Anterior cingulate cortex (tissue), 58 donors: ENCODE measurements around the gene CAST.
"Not testable (repeated sequence)": the region's sequence is repeated elsewhere in the genome, so short reads cannot be mapped to it uniquely, and the experiment has no call there.

Source experiments
- DNase-seq, 58 donors: peaks; one replicate each; lab custom pipeline; 2025; lab: John Stamatoyannopoulos, UW

The CAST gene

GRCh38 chr5:96768708-96769251 is 106.6 kb downstream of the CAST start:
- no peak for DNase-seq

GRCh38 chr5:96771395-96771794 is 109.2 kb downstream of the CAST start:
- no peak for DNase-seq

GRCh38 chr5:96772111-96772510 is 109.9 kb downstream of the CAST start:
- DNase-seq = no peak

GRCh38 chr5:96772542-96772941 is 110.4 kb downstream of the CAST start:
- no peak for DNase-seq

DNA sequence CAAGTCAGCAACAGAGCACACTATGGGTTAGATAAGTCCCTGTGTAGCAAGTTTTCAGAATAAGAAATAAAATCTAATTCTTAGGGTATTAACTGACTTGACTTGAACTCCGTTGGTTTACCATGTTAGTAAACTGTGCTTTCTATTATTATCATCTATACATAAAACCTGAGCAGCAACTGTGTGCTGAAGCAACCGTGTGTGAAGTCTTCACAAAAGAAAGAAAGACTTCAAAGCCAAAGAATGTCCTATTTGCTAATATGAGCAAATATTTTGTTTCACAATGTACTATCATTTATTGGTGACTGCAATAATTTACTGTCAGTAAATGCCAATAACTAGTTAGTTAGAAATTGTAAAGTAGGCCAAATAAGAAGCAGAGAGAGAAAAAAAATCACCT is 112.9 kb downstream of the CAST start:
- no peak for DNase-seq

GRCh38 chr5:96775689-96776088 is 113.5 kb downstream of the CAST start:
- DNase-seq = peak in 1 of 58 donors; percentile 4

DNA sequence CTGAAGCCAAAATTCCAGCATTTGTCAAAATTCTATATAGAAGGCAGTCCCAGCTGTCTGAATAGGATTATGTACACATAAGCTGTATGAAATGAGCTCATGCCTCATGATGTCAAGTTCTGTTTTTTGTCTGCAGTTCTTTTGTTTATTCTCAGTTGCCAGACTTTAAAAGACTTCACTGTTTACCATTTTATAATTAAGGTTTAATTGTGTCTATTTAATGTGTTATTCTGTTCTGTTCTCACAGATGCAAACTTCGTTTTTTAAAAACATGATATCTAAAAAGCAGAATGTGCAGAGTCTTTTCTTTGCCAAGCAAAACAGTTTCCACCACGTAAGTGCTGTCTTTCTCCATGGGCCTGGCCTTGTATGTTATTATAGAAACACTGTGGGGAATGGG is 114.4 kb downstream of the CAST start:
- DNase-seq = no peak

DNA sequence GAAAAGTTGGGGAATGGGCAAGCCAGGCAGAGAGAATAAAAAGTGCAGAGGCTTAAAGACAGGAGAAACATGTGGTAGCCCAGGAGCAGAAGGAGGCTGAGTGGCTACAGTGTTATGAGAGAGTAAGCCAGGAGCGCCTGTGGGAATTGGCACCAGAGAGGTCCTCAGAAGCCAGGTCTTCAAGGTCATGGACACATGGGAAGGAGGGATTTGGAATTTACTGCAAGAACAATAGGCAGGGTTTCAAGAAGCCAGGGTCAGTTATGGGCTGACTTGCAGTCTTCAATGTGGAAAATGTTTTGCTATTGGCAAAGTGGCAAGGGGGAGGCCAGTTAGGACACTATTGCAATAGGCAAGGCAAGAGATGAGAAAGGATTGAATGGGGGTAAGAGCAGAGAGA is 116.2 kb downstream of the CAST start:
- no peak for DNase-seq

DNA sequence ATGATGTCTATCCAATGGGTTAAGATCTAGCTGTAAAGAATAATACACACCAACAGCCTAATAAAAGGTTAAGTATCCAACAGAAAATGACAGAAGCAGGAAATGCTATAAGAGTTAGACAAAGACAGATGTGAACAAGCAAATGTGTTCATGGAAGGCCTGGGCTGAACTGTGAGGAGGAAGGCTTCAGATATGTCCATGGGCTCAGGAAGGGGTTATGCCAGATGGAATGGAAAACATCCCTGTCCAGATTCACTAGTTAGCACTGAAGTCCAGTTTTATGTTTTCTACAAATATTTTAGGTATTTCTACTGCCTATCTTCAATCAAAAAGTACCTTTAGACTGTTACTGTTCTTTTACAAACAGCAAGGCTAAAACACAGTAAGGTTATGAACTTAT is 118.5 kb downstream of the CAST start:
- no peak for DNase-seq

DNA sequence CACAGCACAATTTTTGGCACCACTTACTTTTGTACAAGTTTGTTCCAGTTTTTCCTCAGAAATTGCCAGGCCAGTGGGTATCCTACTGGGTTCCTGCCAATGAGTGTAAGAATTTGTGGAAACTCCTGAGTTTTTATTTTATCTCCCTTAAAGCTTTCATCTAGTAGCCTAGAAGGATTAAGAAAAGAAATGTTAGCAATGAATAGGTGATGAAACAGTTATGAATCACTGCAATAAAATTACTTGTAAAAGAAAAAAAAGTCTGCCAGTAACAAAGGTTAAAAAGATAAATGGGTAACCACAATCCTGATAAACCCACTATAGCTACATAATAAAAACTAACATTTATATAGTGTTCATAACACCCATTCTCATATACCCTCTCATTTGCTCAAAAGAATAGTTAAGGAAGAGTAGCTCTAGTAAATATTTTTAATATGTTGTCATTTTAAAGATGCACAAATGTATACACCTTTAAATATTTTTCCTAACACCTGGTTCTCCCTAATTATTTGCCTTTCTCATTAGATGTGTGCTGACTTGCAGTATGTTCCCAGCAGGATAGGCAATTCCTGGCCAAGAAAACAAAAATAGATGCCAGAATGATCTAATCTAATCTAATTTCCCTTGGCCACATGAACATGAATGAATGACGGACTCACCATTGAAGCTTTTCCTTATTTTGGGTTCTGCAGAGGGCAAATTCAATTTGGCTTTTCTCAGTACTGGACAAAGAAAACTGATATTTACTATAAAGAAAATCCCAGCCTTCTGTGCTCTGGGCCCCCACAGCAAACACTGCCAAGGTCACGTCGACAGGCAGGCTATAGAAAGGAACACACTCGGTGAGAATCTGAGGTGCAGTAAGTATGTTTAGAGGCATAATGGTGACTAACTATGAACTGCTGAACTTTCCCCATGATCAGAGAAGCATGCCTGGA is 119.1 kb downstream of the CAST start:
- no peak for DNase-seq

- no peak for DNase-seq
Observed at GRCh38 chr5:96783326-96783725, 121.2 kb downstream of the CAST start.

- no peak for DNase-seq
Observed at GRCh38 chr5:96785326-96786109, 123.3 kb downstream of the CAST start.

DNA sequence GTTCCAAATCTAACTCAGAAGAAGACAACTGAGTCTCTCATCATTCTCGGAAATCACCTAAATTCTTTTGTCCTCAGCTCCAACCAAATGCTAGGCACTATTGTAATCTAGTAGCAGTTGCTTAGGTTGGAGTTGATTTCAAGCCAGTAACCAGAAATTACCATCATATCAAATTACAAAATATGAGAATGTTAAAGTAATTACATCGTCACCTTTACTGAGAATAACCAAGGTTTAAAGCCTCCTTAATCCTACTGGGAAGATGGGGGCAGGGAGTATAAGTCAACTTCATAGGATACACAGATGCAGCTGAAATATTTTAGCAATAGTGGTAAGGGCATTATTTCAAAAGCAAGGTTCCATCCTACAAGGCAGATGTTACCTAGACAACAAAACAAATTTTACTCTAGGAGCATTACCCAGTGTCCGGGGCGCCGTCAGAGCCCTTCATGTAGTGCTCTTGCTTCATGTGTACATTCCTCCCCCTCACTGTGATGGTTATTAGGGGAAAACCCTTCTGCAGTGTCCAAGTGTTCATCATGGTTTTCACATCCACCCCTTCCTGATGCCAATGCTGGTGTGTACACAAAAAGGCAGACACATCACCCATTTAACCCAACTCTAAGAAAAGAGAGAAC is 126.1 kb downstream of the CAST start:
- DNase-seq = no peak

- DNase-seq = no peak
Observed at GRCh38 chr5:96789794-96790330, 127.7 kb downstream of the CAST start.

- no peak for DNase-seq
Observed at GRCh38 chr5:96790961-96791504, 128.9 kb downstream of the CAST start.

DNA sequence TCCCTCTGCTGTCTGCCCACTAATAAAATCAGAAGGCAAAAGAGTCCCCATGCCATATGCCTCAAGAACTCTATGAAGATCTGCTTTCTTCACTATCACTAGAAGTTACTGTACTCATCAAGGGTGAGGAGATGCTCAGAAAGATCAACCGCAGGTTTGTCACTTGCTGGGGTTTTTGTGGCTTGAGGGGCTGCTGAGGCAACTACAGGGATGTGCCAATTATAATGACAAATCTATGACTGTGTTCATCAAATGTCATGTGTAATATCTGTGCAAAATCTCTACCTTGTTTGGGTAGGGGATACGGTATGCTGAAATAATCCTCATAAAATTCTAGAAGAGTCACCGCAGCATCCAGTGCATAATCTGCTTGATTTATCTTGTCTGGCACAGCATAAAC is 132.6 kb downstream of the CAST start:
- no peak for DNase-seq

DNA sequence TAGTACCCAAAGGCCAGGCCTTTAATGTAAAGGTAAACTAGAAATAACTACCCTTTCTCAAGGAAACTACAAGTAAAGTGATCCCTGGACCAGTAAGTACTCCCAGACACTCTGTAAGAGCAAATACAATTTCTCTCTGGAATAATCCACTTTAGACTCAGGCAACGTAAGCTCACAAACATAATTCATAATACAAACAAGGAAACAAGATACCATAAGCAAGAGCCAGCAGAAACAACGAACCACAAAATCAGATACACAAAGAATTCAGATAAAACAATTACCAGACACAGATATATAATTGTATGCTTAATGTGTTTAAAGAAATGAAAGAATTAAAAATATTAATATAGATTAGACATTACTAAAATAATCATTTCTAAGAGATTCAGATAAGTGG is 133.4 kb downstream of the CAST start:
- no peak for DNase-seq

GRCh38 chr5:96796434-96796833 is 134.3 kb downstream of the CAST start:
- no peak for DNase-seq

DNA sequence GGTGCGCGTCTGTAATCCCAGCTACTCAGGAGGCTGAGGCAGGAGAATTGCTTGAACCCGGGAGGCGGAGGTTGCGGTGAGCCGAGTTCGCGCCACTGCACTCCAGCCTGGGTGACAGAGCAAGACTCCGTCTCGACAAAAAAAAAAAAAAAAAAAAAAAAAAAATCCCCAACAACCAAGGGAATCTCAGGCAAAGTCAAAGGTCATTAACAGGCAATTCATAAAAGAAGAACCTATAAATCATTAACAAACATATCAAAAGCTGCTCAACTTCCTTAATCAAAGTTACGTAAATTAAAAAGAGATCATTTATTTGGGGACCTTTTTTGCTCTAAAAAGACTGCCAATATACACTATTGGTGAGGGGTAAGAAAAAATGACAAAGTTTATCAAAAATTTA is 139.5 kb downstream of the CAST start:
- not testable (repeated sequence) for DNase-seq

GRCh38 chr5:96807075-96807654 is 145.0 kb downstream of the CAST start:
- DNase-seq = peak in 54 of 58 donors; percentile 16 to 88 (median 74)
